Activated CD4-positive, CD25-positive, alpha-beta regulatory T cell (primary cell): ENCODE measurements around the gene MCAT.

Source experiments
- DNase-seq, 4 experiments: peaks; one replicate each; lab custom pipeline; 2025; lab: John Stamatoyannopoulos, UW

The MCAT gene

DNA sequence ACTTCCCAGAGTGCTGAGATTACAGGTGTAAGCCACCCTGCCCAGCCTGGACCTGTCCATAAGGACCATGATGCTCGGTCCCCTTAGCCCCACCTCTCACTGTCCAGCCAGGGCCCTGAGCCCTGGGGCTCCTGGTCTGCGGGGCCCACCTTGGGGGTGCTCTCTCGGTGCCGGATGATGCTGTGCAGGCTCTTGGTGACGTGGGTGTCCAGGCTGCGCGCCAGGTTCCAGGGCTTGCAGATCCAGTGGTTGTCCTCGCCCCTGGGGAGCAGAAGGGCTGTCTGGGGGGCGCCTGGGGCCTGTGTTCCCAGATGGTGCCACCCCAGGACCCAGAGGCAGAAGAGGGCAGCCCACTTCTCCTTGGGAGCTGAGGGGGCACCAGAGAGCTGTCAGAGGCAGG, 30.4 kb upstream of the MCAT start:
- no peak for DNase-seq

GRCh38 chr22:43172191-43172590, 29.0 kb upstream of the MCAT start:
- no peak for DNase-seq

- DNase-seq: no peak
Observed at GRCh38 chr22:43171607-43172006, 28.4 kb upstream of the MCAT start.

- no peak for DNase-seq
Observed at GRCh38 chr22:43171019-43171491, 27.9 kb upstream of the MCAT start.

DNA sequence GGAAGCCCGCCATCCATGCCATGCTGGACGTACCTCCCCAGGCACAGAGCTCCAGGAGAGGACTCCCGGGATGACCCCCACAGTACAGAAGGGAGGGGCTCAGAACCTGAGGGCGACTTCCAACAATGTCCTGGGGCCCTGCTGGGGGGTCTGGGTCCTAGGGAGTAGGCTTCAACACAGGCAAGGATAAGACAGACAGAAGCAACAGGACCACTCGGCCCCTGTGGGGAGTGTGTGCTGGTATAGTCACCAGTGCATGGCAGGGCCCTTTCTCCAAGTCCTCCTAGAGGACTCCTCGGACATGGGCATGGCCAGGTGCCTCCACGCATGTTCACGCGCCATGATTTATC, 26.9 kb upstream of the MCAT start:
- no peak for DNase-seq

DNA sequence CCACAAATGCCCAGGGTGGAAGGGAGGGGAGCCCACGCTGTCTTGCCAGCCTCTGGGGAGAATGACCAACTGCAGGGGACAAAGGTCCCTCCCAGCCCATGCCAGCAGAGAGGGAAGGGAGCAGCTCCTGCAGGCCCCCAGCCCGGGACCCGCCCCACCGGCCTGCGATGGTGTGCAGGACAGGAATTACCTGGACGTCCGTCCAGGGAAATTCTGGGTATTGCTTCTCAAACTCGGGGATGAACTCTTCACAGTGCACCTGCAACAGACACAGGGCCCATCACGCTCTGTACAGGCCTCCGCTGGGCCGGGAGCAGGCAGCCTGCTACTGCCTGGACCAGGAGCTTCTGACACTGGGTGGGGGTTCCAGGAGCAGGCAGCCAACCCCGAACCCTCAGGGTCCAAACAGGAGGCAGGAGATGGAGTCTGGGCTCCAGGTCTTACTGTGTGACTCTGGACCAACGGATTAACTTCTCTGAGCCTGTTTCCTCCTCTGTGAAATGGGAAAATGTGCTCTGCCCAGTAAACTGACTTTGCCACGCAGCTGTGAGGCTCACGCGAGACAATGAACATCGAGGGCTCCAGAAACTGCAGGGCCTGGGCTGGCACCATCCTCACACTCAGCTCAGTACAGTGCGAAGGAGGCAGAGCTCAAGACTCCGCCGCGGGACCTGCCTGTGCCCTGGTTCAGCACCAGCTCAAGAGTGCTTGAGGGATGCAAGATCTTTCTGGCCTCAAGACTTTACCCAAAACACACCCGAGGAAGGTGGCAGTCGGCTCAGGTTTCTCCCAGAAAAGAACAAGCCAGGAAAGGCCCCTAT, 26.3 kb upstream of the MCAT start:
- no peak for DNase-seq

- no peak for DNase-seq
Observed at GRCh38 chr22:43168471-43169309, 25.5 kb upstream of the MCAT start.

DNA sequence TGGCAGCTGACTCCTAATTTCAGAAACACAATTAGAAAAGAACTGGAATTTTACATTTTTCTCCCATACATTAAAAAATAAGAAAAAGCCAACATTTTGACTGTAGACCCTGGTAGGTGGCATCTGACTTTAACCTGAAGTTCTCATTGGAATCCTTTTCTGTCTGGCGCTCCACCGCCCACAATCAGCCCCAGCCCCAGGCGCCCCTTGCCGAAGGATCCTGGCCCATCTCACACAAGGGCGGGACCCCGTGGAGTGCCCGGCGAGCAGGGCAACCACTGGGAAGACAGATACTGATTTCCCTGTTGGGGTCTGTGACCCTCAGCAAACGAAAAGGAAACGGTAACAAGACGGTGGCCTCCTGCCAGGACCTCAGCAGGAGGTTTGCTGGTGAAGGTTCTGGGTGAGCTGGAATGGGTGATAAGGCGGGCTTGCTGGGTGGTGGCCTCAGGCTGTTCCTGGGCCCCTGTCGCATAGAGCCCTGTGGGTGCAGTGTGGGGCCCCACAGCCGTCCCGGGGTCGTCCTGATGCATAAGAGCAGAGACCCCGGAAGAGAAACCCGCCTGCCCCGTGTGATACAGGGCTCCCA, 23.9 kb upstream of the MCAT start:
- no peak for DNase-seq

DNA sequence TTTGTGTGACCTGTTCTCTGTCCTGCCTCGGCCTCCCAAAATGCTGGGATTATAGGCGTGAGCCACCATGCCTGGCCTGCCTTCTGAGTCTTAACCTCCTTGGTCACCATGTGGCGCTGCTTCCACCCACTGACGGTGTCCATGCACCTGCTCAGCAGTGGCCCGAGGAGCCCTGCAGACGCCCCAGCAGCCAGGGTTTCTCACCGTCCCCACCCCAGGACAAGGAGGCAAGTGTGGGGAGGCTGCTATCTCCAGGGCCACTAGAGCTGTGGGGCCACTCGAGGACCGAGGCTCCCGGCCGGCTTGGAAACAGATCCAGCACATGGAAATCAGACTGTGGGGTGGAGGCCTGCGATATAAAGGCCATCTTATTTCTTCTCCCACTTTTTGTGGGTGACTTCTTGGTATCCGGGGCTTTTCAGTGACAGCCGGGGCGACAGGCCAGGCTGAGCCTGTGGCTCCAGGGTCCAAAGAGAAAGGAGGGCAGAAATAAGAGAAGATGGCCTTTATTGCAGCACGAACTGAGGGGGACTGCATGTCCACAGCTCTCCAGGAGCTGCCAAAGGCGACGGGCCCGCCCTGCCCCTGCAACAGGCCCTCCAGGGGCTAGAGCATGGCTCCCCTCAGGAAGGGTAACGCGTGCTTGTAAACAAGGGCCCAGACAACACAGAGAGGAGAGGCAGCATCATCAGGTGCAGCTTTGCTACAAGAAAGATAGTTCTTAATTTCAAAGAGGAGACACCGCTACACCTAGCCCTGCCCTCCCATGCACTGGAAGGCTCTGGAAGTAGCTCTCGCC, 23.1 kb upstream of the MCAT start:
- DNase-seq: no peak

DNA sequence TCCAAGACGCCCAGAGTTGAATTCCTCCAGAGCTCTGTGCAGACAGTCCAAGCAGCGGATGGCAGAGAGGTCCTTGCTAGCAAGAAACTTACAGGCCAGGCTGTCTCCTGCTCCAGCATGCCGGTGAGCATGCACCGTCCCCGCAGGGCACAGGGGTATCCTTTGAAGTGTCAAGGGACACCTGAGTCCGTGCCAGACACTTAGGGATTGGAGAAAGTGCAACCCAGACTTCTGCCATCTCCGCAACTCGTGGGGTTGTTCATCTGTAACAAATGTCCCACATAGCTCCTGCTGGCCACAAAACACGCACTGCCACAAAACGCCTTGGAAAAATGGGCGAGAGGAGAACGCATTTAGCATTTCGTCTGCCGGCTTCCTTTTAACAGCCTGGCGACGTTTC, 21.4 kb upstream of the MCAT start:
- no peak for DNase-seq

DNA sequence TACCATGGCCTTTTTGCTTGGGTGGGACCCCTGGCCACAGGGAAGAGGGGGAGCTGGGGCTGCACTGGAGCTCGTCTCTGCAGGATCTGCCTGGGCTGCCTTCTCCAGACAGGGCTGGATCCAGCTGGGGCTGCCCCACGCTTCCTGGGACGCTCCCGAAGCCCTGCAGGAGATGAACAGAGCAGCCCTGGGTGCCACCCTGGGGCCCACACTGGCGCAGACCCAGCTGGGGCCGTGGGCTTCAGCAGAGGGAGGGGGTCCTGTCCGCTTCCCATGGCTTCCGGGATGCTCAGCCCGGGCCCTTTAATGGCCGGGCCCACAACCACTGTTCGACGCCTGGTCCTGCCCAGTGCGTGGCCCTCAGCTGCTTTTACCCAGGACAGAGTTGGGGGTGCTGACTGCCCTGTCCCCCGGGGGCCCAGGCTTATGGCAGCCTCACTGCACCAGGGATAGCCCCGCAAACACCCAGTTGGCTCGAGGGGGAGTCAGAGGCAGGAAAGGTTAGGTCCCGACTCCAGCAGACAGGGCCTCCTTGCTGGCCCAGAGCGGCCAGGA, 20.1 kb upstream of the MCAT start:
- no peak for DNase-seq

DNA sequence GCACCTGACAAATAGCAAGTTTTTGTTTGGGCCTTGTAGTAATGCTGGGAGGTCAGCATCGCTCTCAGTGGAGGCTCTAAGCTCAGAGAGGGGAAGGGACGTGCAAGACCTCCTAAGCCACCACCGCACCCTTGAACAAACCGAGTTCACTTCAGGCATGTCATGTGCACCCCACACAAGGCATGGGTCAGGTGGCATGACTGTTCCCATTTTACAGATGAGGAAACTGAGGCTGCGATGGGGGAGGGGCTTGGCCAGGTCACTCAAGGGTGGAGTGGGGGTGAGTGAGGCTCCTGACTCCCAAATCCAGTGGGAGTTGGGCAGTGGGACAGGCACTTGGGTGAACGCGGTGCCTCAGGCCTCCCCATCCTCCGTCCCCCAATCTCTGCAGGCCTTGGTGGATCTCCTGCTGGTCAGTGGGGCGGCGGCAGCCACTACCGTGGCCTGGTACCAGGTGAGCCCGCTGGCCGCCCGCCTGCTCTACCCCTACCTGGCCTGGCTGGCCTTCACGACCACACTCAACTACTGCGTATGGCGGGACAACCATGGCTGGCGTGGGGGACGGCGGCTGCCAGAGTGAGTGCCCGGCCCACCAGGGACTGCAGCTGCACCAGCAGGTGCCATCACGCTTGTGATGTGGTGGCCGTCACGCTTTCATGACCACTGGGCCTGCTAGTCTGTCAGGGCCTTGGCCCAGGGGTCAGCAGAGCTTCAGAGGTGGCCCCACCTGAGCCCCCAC, 19.4 kb upstream of the MCAT start:
- no peak for DNase-seq

DNA sequence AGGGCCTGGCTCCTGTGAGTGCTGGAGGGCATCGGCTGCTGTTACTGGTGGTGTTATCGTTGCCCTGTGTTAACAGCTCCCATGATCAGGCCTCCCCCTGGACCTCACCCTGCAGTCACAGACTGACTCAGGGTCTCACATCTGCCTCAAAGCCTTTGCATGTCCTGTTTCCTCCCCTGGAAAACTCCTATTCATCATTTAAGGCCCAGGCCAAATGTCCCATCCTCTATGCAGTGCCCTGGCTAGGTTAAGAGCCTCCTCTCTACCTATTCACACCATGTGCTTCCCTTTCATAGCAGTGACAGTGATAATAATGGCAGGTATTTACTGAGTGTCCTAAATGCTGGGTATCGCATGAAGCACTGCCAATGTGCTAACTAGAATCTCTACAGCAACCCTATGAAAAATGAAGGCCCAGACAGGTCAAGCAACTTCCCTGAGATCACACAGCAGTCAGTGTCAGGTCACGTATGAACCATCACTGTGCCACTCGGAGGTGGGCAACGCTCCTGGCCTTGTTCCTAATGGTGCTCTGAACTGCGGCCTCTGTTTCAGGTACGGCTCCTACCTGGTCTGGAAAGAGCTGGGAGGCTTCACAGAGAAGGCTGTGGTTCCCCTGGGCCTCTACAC, 17.4 kb upstream of the MCAT start:
- no peak for DNase-seq

DNA sequence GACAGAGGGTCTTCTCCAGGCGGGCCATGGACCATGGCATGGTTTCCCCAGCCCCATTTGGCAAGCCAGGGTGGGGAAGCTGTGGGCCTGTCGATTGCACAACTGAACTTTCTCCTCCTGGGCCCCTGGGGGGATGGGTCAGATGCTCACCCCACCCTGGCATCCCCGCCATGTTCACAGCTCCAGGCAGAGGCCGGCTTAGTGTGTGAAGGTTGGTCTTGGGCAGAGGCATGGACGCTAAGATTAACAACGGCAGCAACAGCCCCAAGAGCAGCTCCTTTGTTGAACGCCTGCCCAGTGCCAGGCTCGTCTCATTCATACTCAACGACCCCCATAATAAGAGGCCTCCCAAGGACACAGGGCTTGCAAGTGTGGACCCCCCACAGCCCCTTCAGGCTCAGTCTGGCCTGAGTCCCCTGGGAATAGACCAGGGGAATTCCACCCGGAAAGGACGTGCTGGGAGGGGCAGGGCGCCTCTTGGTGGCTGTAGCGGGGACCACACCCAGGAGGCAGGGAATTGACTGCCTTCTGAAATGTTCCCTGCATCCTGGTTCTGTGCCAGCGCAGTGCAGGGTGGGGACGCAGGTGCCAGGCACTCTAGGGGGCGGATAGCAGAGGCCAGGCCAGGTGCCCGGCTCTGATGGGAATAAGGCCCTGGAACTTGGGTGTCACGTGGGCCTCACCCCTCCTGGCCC, 16.4 kb upstream of the MCAT start:
- no peak for DNase-seq

GRCh38 chr22:43158778-43159483, 15.7 kb upstream of the MCAT start:
- DNase-seq: no peak

- DNase-seq: no peak
Observed at GRCh38 chr22:43157874-43158546, 14.8 kb upstream of the MCAT start.

DNA sequence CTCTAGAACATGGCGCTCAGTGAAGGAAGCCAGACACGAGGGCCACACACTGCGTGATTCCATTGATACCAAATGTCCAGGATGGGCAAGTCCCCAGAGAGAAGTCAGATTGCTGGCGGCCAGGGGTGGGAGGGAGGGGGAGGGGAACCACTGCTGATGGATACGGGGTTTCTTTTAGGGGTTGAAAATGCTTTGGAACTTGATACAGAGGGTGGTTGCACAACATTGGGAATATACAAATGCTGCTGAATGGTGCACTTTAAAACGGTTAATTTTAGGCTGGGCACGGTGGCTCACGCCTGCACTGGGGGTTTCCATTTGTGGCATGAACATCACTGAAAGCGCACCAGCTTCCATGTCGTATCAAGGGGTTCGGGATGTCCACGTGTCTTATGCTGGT, 13.2 kb upstream of the MCAT start:
- DNase-seq: no peak

- no peak for DNase-seq
Observed at GRCh38 chr22:43155789-43156188, 12.6 kb upstream of the MCAT start.
